A673 (cell line): ENCODE measurements around the gene GALNT2.

ENCODE experiments used
- EZH2 ChIP-seq: fragments of 200-600 bp; sonication (generic); IDR thresholded peaks from 2 replicates; pipeline ENCODE4 v1.6.1; 2017; ENCODE audit warnings: borderline replicate concordance, low read depth, mild to moderate bottlenecking, mixed read lengths, antibody characterized with exemption, low read length; ENCODE audit not compliant: poor library complexity, severe bottlenecking
- TF ChIP-seq, protein P1 (sequence below): fragments of 300-800, 200-600 bp; sonication (generic); conservative IDR thresholded peaks from 2 replicates; pipeline ENCODE4 v1.5.1; 2017; ENCODE audit warnings: low read depth, mild to moderate bottlenecking, antibody characterized with exemption, low read length, moderate library complexity, mixed read lengths

DNA sequence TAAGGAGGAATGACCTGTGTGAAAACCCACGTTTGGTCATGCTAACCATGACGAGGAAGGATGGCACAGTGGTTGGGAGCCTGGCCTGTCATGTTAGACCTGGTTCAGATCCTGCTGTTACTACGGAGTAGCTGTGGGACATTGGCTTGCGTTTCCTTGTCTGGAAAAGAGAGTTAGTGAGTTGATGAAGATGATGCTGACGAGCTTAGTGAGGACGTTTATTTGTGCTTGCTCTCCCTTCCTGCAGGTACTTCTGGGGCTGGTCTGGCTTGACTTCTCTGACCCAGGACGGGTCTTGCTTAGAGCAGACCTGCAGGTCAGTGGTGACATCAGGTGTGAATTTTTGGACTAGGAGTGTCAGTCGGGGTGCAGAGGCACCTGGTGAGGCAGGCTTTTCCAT lies 14.7 kb downstream of the GALNT2 start:
- TF ChIP-seq EZH2 = no peak
- TF ChIP-seq, protein P1, sequence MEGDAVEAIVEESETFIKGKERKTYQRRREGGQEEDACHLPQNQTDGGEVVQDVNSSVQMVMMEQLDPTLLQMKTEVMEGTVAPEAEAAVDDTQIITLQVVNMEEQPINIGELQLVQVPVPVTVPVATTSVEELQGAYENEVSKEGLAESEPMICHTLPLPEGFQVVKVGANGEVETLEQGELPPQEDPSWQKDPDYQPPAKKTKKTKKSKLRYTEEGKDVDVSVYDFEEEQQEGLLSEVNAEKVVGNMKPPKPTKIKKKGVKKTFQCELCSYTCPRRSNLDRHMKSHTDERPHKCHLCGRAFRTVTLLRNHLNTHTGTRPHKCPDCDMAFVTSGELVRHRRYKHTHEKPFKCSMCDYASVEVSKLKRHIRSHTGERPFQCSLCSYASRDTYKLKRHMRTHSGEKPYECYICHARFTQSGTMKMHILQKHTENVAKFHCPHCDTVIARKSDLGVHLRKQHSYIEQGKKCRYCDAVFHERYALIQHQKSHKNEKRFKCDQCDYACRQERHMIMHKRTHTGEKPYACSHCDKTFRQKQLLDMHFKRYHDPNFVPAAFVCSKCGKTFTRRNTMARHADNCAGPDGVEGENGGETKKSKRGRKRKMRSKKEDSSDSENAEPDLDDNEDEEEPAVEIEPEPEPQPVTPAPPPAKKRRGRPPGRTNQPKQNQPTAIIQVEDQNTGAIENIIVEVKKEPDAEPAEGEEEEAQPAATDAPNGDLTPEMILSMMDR = no peak
